Activated effector memory CD4-positive, alpha-beta T cell treated with anti-CD3 and anti-CD28 coated beads, Interleukin-2, amount 50 U/mL, for 16 hours (primary cell): ENCODE measurements around the gene PSMF1.

Experiments used
- DNase-seq: peaks from one replicate; pipeline ENCODE4 v3.0.0-alpha.2; 2020

The PSMF1 gene

GRCh38 chr20:1118336-1119127 is at the start of gene PSMF1:
Gene PSMF1 (plus strand): TSS chr20:1118602. CDS start chr20:1118774, 172 bp downstream.
- peak; percentile 99 for DNase-seq

GRCh38 chr20:1072258-1072657 is 46.1 kb upstream of the PSMF1 start:
- DNase-seq: no peak

GRCh38 chr20:1075616-1076015 is 42.8 kb upstream of the PSMF1 start:
- no peak for DNase-seq

- no peak for DNase-seq
Observed at GRCh38 chr20:1081891-1082290, 36.5 kb upstream of the PSMF1 start.

- no peak for DNase-seq
Observed at GRCh38 chr20:1083431-1084080, 34.8 kb upstream of the PSMF1 start.

- no peak for DNase-seq
Observed at GRCh38 chr20:1085492-1086276, 32.7 kb upstream of the PSMF1 start.

GRCh38 chr20:1086277-1087213 is 31.9 kb upstream of the PSMF1 start:
- DNase-seq: no peak

GRCh38 chr20:1087311-1087905 is 31.0 kb upstream of the PSMF1 start:
- no peak for DNase-seq

- DNase-seq: no peak
Observed at GRCh38 chr20:1094751-1095150, 23.7 kb upstream of the PSMF1 start.

GRCh38 chr20:1101533-1101932 is 16.9 kb upstream of the PSMF1 start:
- DNase-seq: no peak

GRCh38 chr20:1102016-1102415 is 16.4 kb upstream of the PSMF1 start:
- DNase-seq: no peak

GRCh38 chr20:1103751-1104150 is 14.7 kb upstream of the PSMF1 start:
- DNase-seq: no peak

GRCh38 chr20:1105599-1106194 is 12.7 kb upstream of the PSMF1 start:
- DNase-seq: no peak

- DNase-seq: no peak
Observed at GRCh38 chr20:1107176-1107575, 11.2 kb upstream of the PSMF1 start.

GRCh38 chr20:1108437-1108920 is 9.9 kb upstream of the PSMF1 start:
- DNase-seq: peak; percentile 83

- DNase-seq: no peak
Observed at GRCh38 chr20:1112908-1113307, 5.5 kb upstream of the PSMF1 start.

GRCh38 chr20:1118004-1118335 is 432 bp upstream of the PSMF1 start:
- DNase-seq: no peak

GRCh38 chr20:1119128-1119505 is 715 bp downstream of the PSMF1 start:
- no peak for DNase-seq

- DNase-seq: no peak
Observed at GRCh38 chr20:1119524-1119923, 1.1 kb downstream of the PSMF1 start.

- no peak for DNase-seq
Observed at GRCh38 chr20:1121429-1121828, 3.0 kb downstream of the PSMF1 start.
